Left ventricle myocardium inferior (tissue), 1 donor: ENCODE data around the gene RSPH6A. TPM values are rescaled to one million over a fixed set of nuclear protein-coding genes. Genes with fewer than 3 reads are reported as not detected.

Experiments used
- DNase-seq: peaks from one replicate; pipeline ENCODE4 v3.0.0-alpha.2; 2020
- H3K27ac ChIP-seq: fragments of 200-600 bp; replicated peaks from 2 replicates; pipeline ENCODE4 v1.8.0; 2021
- H3K27me3 ChIP-seq: fragments of 200-600 bp; 2 replicates; pipeline ENCODE4 v1.8.0; 2021; ENCODE audit warnings: low read depth
- H3K36me3 ChIP-seq: fragments of 200-600 bp; 2 replicates; pipeline ENCODE4 v1.8.0; 2021
- H3K4me1 ChIP-seq: fragments of 200-600 bp; 2 replicates; pipeline ENCODE4 v1.8.0; 2021
- H3K4me3 ChIP-seq: fragments of 200-600 bp; 2 replicates; pipeline ENCODE4 v1.8.0; 2021; ENCODE audit warnings: mild to moderate bottlenecking, moderate library complexity
- H3K9me3 ChIP-seq: fragments of 200-600 bp; replicated peaks from 2 replicates; pipeline ENCODE4 v1.8.0; 2021
- intact Hi-C: fragments of 100-400 bp; cut with micrococcal nuclease; formaldehyde crosslinking; loops from one replicate; pipeline ENCODE4 v1.11.0; 2022
- total RNA-seq: library from RNA; stranded (reverse); fragmentation: NEBNext Ultra II Directional; extraction: Animal tissue kit (Norgen Biotek cat#: 25700); gene quantifications from one replicate; pipeline ENCODE4 v1.2.1, GENCODE V29; 2021
- TF ChIP-seq, protein P1 (sequence below): fragments of 200-600 bp; IDR thresholded peaks from 2 replicates; pipeline ENCODE4 v1.8.0; 2021; ENCODE audit warnings: antibody characterized with exemption, mild to moderate bottlenecking, borderline replicate concordance
- donor health status: DM: no; HTN: yes; CAD: no; lungs with severe emphysema.

The RSPH6A gene
- total RNA-seq, 1 donor from 2014 or later = not detected

DNA sequence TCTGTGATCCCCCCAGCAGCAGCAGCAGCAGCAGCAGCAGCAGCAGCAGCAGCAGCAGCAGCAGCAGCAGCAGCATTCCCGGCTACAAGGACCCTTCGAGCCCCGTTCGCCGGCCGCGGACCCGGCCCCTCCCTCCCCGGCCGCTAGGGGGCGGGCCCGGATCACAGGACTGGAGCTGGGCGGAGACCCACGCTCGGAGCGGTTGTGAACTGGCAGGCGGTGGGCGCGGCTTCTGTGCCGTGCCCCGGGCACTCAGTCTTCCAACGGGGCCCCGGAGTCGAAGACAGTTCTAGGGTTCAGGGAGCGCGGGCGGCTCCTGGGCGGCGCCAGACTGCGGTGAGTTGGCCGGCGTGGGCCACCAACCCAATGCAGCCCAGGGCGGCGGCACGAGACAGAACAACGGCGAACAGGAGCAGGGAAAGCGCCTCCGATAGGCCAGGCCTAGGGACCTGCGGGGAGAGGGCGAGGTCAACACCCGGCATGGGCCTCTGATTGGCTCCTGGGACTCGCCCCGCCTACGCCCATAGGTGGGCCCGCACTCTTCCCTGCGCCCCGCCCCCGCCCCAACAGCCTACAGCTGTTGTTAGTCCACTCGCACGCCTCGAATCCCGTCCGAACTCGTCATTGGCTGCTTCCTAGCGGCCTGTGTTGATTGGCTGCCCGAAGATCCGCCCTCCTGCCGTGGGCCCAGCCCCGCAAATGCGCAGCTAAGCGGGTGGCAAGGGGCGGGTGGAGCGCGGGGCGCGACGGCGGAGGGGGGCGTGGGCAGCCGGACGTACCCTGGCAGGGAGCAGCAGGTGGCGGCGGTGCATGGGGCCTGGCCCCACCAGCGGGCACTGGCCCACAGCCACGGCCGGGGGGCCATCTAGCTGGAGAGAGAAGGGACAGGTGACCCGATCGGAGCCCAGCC is 44.7 kb downstream of the RSPH6A start:
- peak; percentile 97 for DNase-seq
- Histone ChIP-seq H3K4me1 (peaks cover 52% of the 10 kb centered on the region), H3K36me3 (peaks cover 34% of the 10 kb centered on the region), H3K27me3 (no peaks in the 10 kb centered on the region), H3K4me3 (peak overlapping the region; percentile 85), H3K27ac (peak overlapping the region; percentile 93), H3K9me3 (no peaks in the 10 kb centered on the region)
- intact Hi-C loops = no loop called here
- TF ChIP-seq, protein P1, sequence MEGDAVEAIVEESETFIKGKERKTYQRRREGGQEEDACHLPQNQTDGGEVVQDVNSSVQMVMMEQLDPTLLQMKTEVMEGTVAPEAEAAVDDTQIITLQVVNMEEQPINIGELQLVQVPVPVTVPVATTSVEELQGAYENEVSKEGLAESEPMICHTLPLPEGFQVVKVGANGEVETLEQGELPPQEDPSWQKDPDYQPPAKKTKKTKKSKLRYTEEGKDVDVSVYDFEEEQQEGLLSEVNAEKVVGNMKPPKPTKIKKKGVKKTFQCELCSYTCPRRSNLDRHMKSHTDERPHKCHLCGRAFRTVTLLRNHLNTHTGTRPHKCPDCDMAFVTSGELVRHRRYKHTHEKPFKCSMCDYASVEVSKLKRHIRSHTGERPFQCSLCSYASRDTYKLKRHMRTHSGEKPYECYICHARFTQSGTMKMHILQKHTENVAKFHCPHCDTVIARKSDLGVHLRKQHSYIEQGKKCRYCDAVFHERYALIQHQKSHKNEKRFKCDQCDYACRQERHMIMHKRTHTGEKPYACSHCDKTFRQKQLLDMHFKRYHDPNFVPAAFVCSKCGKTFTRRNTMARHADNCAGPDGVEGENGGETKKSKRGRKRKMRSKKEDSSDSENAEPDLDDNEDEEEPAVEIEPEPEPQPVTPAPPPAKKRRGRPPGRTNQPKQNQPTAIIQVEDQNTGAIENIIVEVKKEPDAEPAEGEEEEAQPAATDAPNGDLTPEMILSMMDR = peak; percentile 97

DNA sequence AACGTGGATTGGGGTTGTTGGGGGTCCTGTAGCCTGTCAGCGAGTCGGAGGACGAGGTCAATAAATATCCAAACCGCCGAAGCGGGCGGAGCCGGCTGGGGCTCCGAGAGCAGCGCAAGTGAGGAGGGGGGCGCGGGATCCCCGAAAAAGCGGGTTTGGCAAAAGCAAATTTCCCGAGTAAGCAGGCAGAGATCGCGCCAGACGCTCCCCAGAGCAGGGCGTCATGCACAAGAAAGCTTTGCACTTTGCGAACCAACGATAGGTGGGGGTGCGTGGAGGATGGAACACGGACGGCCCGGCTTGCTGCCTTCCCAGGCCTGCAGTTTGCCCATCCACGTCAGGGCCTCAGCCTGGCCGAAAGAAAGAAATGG is 45.3 kb downstream of the RSPH6A start:
- Histone ChIP-seq H3K27me3 (no peaks in the 10 kb centered on the region), H3K36me3 (peaks cover 28% of the 10 kb centered on the region), H3K27ac (peak overlapping the region; percentile 93), H3K4me1 (peaks cover 58% of the 10 kb centered on the region), H3K4me3 (peak overlapping the region; percentile 85), H3K9me3 (no peaks in the 10 kb centered on the region)
- intact Hi-C loops = no loop called here
- DNase-seq = no peak
- TF ChIP-seq, protein P1 = no peak

DNA sequence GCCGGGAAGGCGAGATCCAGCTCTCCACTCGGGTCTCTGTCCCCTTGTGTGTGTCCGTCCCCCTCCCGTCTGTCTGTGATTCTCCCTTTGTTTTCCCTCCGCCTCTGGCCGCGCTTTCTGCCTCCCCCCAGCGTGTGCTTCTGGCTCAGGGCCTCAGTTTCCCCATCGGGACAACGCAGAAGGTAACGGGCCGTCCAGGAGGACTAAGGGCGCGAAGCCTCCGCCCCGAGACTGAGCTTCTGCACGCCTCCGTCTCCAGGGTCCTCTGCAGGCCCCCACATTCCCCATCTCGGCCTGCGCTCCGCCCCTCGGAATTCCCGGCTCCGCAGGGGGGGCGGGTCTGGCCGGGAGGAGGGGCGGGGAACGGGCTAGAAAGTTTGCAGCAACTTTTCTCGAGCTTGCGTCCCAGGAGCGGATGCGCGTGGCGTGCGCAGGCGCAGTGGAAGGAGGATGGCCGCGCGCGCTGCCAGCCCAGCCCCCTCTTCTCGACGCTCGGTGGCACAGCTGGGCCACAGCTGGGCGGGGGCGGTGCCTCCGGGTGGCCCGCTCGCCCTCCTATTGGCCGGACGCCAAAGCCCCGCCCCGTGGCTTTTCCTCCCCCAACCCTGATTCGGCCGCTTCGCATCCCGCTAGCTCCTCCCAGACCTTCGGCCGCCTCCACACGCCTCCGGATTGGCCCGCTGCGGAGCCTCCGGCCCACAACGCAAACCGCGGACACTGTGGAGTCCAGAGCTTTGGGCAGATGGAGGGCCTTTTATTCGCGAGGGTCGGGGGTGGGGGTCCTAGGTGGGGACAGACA is 45.9 kb downstream of the RSPH6A start, which contains the start of gene SIX5:
Gene SIX5, minus strand, starts transcription at position 269 of the 799 bp plus-strand sequence. CDS start 408 bp downstream, outside the sequence.
- TF ChIP-seq, protein P1 = no peak
- Histone ChIP-seq H3K4me3 (peak within 1 kb of the TSS; percentile 85), H3K9me3 (no peaks in the 10 kb centered on the region), H3K36me3 (peaks cover 21% of the 10 kb centered on the region), H3K27me3 (no peaks in the 10 kb centered on the region), H3K27ac (peak within 1 kb of the TSS; percentile 93), H3K4me1 (peaks cover 65% of the 10 kb centered on the region)
- intact Hi-C loops = no loop called here
- DNase-seq = peak; percentile 99

DNA sequence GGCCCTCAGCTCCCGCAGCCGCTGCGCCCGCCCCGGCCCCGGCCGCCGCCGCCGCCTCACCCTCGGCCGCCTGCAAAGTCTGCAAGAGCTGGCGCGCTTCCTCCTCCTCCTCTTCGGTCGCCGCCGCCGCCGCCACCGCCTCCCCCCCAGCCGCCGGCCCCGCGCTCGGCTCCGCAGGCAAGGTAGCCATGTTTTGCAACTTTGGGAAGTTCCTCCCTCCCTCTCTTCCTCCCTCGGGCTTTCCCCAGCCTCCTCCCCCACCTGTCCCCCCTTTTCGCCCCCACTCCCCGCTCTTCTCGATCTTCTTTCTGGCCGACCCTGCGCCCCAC is 46.5 kb downstream of the RSPH6A start:
- H3K9me3 ChIP-seq = no peaks in the 10 kb centered on the region
- intact Hi-C loops = no loop called here
- peaks cover 19% of the 10 kb centered on the region for H3K36me3 ChIP-seq
- H3K27ac ChIP-seq = peak overlapping the region; percentile 93
- peak; percentile 63 for DNase-seq
- TF ChIP-seq, protein P1 = no peak
- peaks cover 70% of the 10 kb centered on the region for H3K4me1 ChIP-seq
- H3K27me3 ChIP-seq = no peaks in the 10 kb centered on the region
- peak overlapping the region; percentile 85 for H3K4me3 ChIP-seq

DNA sequence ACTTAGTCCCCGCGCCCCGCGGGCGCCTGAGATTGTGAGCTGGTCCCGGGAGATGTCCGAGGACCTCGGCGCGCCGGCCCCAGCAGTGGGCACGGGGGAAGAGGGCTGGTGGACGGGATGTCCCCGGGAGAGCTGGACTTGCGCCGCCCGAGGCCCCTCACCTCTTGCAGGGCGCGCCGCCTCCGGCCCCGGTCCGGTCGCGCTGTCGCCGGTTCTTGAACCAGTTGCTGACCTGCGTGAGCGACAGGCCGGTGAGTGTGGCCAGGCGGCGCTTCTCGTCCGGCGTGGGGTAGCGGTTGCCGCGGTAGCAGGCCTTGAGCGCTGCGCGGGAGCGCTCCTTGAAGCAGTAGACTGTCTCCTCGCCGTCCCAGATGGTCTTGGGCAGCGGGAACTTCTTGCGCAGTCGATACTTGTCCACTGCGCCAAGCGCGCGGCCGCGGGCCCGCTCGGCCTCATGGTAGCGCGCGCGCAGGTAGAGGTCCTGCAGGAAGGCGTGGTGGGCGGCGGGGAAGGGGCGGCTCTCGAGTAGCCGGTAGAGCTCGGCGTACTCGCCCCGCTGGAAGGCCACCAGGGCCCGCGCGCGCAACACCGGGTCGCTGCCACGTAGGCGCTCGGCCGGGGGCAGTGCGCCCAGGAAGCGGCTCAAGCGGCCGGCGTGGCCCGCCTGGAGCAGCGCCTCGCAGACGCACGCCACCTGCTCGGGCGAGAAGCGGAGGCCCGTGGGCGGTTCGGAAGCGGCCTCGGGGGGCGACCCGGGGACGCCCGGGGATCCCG is 47.0 kb downstream of the RSPH6A start:
- Histone ChIP-seq H3K4me1 (peaks cover 73% of the 10 kb centered on the region), H3K9me3 (no peaks in the 10 kb centered on the region), H3K4me3 (peak overlapping the region; percentile 85), H3K27me3 (no peaks in the 10 kb centered on the region), H3K27ac (peak overlapping the region; percentile 93), H3K36me3 (peaks cover 13% of the 10 kb centered on the region)
- DNase-seq = peak; percentile 76
- intact Hi-C loops = no loop called here
- TF ChIP-seq, protein P1 = no peak
